HepG2 (cell line): ENCODE data around the gene IL17C. TPM values are rescaled to one million over a fixed set of nuclear protein-coding genes. Genes with fewer than 3 reads are reported as not detected.
A peak's percentile ranks its signal among the peaks of the same experiment; 100 is the strongest.

Experiments
- NFAT5 ChIP-seq: sonication (generic); formaldehyde crosslinking; IDR thresholded peaks from 2 replicates; pipeline ENCODE4 v1.4.0; 2020; ENCODE audit warnings: missing genetic modification reagents
- SP4 ChIP-seq: sonication (generic); formaldehyde crosslinking; IDR thresholded peaks from 2 replicates; pipeline ENCODE4 v1.8.1; 2023; ENCODE audit warnings: mild to moderate bottlenecking, missing genetic modification reagents
- ZNF512B ChIP-seq: sonication (generic); formaldehyde crosslinking; IDR thresholded peaks from 2 replicates; pipeline ENCODE4 v1.5.1; 2020; ENCODE audit warnings: missing genetic modification reagents, mild to moderate bottlenecking, borderline replicate concordance
- polyA plus RNA-seq, 8 experiments: library from polyadenylated mRNA; depleted of rRNA in 3 of 8; stranded (reverse) in 7 of 8; unstranded in 1 of 8; fragments of >200 nt; fragmentation: Illumina TruSeq in 4 of 8; extraction: Trizol in 4 of 8; gene quantifications; 2 replicates each; pipeline versions ENCODE4 v1.2.1 to v1.2.3, GENCODE V29; 2011 to 2016; ENCODE audit warnings: low read depth in 4 of 8, missing spikeins in 1 of 8, mixed read lengths in 1 of 8; ENCODE audit not compliant: insufficient read depth in 1 of 8
- total RNA-seq, 5 experiments: library from RNA; depleted of rRNA; stranded (reverse); fragments of >200 nt; fragmentation: Illumina TruSeq; extraction: Trizol; gene quantifications; 2 replicates each; pipeline ENCODE4 v1.2.3, GENCODE V29; 2016; ENCODE audit warnings: low read depth in 1 of 5

IL17C gene
- total and polyA plus RNA-seq, 2 of the 13 experiments (the other 11 are each of a cell fraction or from before 2014, with no cell fraction given) = not detected

GRCh38 chr16:88681709-88682451, 43.5 kb downstream of the IL17C start (continued):
- TF ChIP-seq ZNF512B (CRISPR knock-in tag) (no peak), NFAT5 (0 out of 2 replicates have a peak, but pooled peaks have one; percentile 1), SP4 (CRISPR knock-in tag) (peak; percentile 44; the same call in 1 of the 2 replicates)
- TF ChIP-seq, all 625 proteins: peak for 12
